ENCODE measurements around the gene DEPP1. TPM values are rescaled to one million over a fixed set of nuclear protein-coding genes. Genes with fewer than 3 reads are reported as not detected.

The DEPP1 gene
- total and polyA plus RNA-seq, 2 experiments from 2014 or later = 32.3 to 39.3 TPM

GRCh38 chr10:44973323-44974081 lies 5.1 kb downstream of the DEPP1 start:
- Histone ChIP-seq H3K36me3 (peaks cover 6% of the 10 kb centered on the region), H3K27ac (peak overlapping the region; percentile 96), H3K4me1 (ENCODE audit: low read depth) (peaks cover 46% of the 10 kb centered on the region), H3K4me3 (no peak overlapping the region), H3K9me3 (ENCODE audit: low read depth) (no peaks in the 10 kb centered on the region), H3K27me3 (no peaks in the 10 kb centered on the region)
- TF ChIP-seq CTCF (IDR thresholded peaks at IDR 0.05; ENCODE audit: low read depth, low read length) = no peak
- DNase-seq (ENCODE audit: low read depth in 1 of 2, low spot score in 1 of 2) = no peak

- Histone ChIP-seq H3K4me3 (no peak overlapping the region), H3K36me3 (peaks cover 6% of the 10 kb centered on the region)
Observed at GRCh38 chr10:44972874-44973306, 5.7 kb downstream of the DEPP1 start.

GRCh38 chr10:44971935-44972757 lies 6.5 kb downstream of the DEPP1 start:
- peaks cover 33% of the 10 kb centered on the region for H3K4me1 ChIP-seq (ENCODE audit: low read depth)
- H3K36me3 ChIP-seq = peaks cover 6% of the 10 kb centered on the region
- no peaks in the 10 kb centered on the region for H3K9me3 ChIP-seq (ENCODE audit: low read depth)
- H3K27me3 ChIP-seq = no peaks in the 10 kb centered on the region
- no peak for TF ChIP-seq CTCF (IDR thresholded peaks at IDR 0.05; ENCODE audit: low read depth, low read length)
- no peak for DNase-seq (ENCODE audit: low read depth in 1 of 2, low spot score in 1 of 2)
- H3K27ac ChIP-seq = no peak overlapping the region
- H3K4me3 ChIP-seq = no peak overlapping the region

More at GRCh38 chr10:44972874-44973306, 5.7 kb downstream of the DEPP1 start:
- no peak for TF ChIP-seq CTCF (IDR thresholded peaks at IDR 0.05; ENCODE audit: low read depth, low read length)
- H3K27me3 ChIP-seq = no peaks in the 10 kb centered on the region
- H3K4me1 ChIP-seq (ENCODE audit: low read depth) = peaks cover 40% of the 10 kb centered on the region
- H3K27ac ChIP-seq = no peak overlapping the region
- no peaks in the 10 kb centered on the region for H3K9me3 ChIP-seq (ENCODE audit: low read depth)
- no peak for DNase-seq (ENCODE audit: low read depth in 1 of 2, low spot score in 1 of 2)

- peaks cover 27% of the 10 kb centered on the region for H3K4me1 ChIP-seq (ENCODE audit: low read depth)
- H3K4me3 ChIP-seq = no peak overlapping the region
- DNase-seq (ENCODE audit: low read depth in 1 of 2, low spot score in 1 of 2) = no peak
- no peak overlapping the region for H3K27ac ChIP-seq
- peaks cover 6% of the 10 kb centered on the region for H3K36me3 ChIP-seq
- H3K27me3 ChIP-seq = no peaks in the 10 kb centered on the region
- H3K9me3 ChIP-seq (ENCODE audit: low read depth) = no peaks in the 10 kb centered on the region
- no peak for TF ChIP-seq CTCF (IDR thresholded peaks at IDR 0.05; ENCODE audit: low read depth, low read length)
Observed at GRCh38 chr10:44971434-44971833, 7.2 kb downstream of the DEPP1 start.

GRCh38 chr10:44970812-44971395 lies 7.7 kb downstream of the DEPP1 start:
- Histone ChIP-seq H3K27ac (no peak overlapping the region), H3K4me1 (ENCODE audit: low read depth) (peaks cover 27% of the 10 kb centered on the region), H3K4me3 (no peak overlapping the region), H3K27me3 (no peaks in the 10 kb centered on the region), H3K36me3 (peaks cover 6% of the 10 kb centered on the region), H3K9me3 (ENCODE audit: low read depth) (no peaks in the 10 kb centered on the region)
- TF ChIP-seq CTCF (IDR thresholded peaks at IDR 0.05; ENCODE audit: low read depth, low read length) = no peak
- DNase-seq (ENCODE audit: low read depth in 1 of 2, low spot score in 1 of 2) = no peak
